Neural progenitor cell (in vitro differentiated cells): ENCODE measurements around the gene SNX11.

ENCODE experiments used
- CTCF ChIP-seq: fragments of 200-600 bp; sonication (generic); IDR thresholded peaks from 2 replicates; pipeline ENCODE4 v1.5.1; 2017; ENCODE audit warnings: antibody characterized with exemption, mild to moderate bottlenecking
- EZH2 ChIP-seq: fragments of 200-600 bp; sonication (generic); IDR thresholded peaks from 2 replicates; pipeline ENCODE4 v1.6.1; 2017; ENCODE audit warnings: antibody characterized with exemption, mild to moderate bottlenecking, moderate library complexity
- EZH2phosphoT487 ChIP-seq: fragments of 200-600 bp; sonication (generic); IDR thresholded peaks from 2 replicates; pipeline ENCODE4 v1.6.1; 2017; ENCODE audit warnings: antibody characterized with exemption

DNA sequence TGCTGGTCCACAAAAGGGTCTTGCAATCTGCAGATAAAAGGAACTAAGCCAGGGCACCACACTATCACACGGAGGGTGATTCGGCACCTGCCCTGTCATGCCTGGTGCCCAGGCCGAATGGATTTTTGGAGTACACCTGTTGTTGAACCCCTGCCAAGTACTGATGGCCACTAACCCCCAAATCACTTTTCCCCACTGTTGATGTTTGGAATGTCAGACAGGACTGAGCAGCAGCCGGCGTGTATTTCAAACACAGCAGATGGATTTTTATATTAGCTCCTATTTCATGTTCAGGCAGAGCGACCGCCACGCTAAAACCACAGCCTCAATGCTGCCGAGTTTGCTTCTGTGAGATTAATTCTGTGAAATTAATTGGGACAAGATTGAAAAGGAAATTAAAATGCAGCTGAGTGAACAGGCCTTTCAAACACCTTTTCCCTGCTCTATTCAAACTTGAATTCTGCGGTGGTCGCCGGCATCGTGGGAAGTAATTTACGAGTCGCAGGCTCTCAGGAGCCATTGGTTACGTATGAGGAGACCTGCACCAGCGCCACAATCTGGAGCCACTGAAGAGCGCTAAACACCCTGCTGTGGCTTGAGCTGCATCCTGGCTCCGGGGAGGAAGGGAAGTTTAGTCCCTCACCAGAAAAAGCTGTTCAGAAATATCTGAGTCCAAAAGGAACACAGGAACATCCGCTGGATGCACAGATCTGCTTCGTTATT lies 48.5 kb downstream of the SNX11 start:
- TF ChIP-seq CTCF, result no peak
- no peak for TF ChIP-seq EZH2phosphoT487
- no peak for TF ChIP-seq EZH2
